Hair follicle dermal papilla cell (primary cell): Measurements from ENCODE around the gene STRN4. TPM values are rescaled to one million over a fixed set of nuclear protein-coding genes. Genes with fewer than 3 reads are reported as not detected.

ENCODE experiments used
- small RNA-seq: library from RNA; depleted of rRNA; stranded (forward); fragments of <200 nt; gene quantifications from one replicate; pipeline ENCODE3, GENCODE V24; 2012
- total RNA-seq: library from RNA; depleted of rRNA; stranded (reverse); fragments of >200 nt; gene quantifications from 2 replicates; pipeline ENCODE4 v1.2.3, GENCODE V29; 2012

Gene STRN4, protein sequence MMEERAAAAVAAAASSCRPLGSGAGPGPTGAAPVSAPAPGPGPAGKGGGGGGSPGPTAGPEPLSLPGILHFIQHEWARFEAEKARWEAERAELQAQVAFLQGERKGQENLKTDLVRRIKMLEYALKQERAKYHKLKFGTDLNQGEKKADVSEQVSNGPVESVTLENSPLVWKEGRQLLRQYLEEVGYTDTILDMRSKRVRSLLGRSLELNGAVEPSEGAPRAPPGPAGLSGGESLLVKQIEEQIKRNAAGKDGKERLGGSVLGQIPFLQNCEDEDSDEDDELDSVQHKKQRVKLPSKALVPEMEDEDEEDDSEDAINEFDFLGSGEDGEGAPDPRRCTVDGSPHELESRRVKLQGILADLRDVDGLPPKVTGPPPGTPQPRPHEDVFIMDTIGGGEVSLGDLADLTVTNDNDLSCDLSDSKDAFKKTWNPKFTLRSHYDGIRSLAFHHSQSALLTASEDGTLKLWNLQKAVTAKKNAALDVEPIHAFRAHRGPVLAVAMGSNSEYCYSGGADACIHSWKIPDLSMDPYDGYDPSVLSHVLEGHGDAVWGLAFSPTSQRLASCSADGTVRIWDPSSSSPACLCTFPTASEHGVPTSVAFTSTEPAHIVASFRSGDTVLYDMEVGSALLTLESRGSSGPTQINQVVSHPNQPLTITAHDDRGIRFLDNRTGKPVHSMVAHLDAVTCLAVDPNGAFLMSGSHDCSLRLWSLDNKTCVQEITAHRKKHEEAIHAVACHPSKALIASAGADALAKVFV
- total RNA-seq, result 83.5 and 94.1 TPM in 2 replicates

DNA sequence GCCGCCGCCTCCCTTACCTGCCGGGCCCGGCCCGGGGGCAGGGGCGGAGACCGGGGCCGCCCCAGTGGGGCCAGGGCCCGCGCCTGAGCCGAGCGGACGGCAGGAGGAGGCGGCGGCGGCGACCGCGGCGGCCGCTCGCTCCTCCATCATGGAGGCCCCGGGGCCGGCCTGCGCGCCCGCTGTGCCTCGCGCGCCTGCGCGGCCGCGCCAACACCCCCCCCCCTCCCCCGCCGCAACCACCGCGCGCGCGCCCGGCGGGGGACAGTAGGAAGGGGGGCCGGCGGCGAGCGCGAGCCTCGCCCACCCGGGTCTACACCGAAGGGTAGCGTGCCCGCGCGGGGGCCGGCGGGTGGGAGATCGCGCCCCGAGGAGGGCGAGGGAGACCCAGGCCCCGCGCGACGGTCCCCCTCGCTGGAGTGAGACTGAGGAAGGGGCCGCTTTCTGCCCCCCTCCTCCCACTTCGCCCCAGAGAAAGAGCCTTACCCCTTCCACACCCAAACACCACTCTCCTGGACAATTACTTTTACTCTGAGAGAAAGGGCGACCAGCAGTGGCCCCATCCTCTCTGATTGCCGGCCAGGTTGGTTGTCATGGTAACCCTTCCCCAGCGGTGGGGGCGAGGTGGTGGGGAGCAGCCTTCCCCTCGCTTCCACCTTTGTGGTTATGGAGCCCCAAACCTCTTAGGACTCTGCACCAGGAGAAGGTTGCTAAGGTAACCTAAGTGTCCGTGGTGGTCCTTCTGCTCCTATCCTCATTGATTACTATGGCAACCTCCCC, at the start of gene STRN4:
STRN4 (minus strand) TSS at position 170 of the 777 bp plus-strand sequence; CDS start at position 150, 20 bp downstream.

DNA sequence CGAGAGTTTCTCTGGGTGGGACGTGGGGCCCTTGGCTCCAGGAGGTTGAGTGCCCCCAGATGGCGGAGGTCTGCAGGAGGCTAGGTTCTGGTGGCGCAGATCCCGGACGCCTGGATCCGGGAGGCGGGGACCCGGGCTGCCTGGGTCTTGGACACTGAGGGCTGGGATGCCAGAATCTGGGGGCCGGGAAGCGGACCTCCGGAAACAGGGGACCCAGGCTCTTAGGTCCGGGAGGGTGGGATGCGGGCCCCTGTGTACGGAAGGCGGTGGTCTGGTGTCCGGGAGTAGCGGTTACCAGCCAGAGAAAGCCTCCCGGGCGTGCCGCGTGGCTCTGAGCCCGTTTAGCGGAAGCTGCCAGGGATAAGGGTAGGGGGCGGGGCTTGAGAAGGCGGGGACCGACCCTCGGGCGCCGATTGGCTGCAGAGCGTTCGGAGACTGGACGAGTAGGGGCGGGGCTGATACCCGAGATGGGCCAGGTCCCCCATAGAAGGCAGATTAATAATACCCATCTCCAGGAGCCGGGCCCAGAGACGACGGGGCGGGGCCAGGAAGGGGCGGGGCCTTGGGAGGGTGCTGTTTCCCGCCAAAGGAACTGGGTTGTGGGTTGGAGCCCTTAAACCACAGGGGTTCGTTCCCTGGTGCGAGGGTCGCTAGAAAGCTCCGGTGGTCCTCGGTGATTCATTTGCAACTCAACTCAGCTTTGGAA, 42.2 kb upstream of the STRN4 start, which contains the start of gene SLC1A5:
SLC1A5 (minus strand) TSS at position 333 of the 706 bp plus-strand sequence. CDS start 629 bp downstream, outside the sequence.

DNA sequence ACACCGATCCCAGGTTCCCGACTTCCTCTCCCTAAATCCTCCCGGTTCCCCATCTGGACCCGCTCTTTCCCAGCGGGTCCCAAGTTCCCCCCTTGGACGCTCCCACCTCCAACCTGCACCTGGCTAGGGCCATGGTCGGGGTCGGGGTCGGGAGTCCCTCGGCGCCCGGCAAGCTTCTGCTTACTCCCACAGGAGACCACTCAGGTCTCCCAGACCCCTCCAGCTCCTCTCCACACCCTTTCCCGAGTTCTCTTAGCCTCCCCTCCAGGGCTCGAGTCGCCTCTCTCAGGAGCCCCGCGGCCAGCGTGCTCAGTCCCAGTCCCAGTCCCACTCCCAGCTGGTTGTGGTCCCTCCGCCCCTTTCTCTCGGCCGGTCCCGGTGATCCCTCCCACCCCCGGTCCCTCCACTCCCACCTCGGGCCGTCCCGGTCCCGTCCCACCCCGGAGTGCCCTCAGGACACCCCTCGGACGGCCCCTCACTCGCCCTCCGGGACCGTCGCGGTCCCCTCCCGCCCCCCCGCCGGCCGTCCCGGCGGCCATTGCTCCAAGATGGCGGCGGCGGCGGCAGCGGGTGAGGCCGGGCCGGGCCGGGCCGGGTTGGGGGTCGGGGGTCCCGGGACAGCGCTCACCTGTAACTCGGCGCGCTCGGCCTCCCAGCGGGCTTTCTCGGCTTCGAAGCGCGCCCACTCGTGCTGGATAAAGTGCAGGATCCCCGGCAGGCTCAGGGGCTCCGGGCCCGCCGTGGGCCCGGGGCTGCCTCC, 549 bp downstream of the STRN4 start, which contains the start of gene FKRP:
FKRP (plus strand) TSS at position 537 of the 760 bp plus-strand sequence. CDS start 9,394 bp downstream, outside the sequence.

DNA sequence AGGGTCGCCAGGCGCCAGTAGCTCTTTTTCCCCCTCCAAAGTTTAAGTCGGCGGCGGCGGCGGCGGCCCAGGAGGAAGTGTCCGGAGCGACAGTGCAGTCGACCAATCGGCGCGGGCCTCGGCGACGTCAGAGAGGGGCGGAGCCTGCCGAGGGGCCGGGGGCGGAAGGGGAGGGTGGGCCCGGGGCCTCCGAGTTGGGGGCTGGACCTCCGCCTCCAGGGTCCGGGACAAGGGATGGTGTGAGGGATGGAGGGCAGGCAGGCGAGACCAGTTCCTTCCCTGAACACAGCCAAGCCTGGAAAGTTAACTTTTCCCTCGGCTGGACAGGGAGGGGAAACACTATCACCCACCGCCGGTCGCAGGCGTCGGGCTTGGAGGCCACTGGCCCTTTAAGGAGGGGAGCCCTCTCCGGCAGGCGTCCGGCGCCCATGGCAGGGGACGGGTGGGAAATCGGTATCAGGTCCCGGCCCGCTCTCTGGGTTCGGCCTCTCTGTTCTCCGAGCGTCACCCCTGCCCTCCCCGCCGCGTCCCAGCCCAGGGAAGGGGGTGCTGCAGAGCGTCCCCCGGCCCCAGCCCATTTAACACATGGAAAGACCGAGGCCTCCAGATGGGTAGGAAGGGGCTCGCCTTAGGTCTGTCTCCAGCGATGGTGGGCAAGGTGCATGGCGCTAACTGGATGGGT, 29.1 kb downstream of the STRN4 start, which contains the start of gene PRKD2:
PRKD2 (minus strand) TSS at position 81 of the 682 bp plus-strand sequence. CDS start 744 bp downstream, outside the sequence.

Small RNA genes within 50 kb of the gene (small RNA-seq; reads per million reads assigned to genes)
- gene MIR320E (not detected), gene RF00019 (not detected), gene RN7SL364P (not detected)

Other genes starting within 250 kb of the STRN4 start
- gene CALM3, start 145.1 kb downstream of the STRN4 start, total RNA-seq, result 195 and 218 TPM in 2 replicates
- gene PTGIR, start 121.4 kb downstream of the STRN4 start, total RNA-seq, result 6.7 and 11.8 TPM in 2 replicates
- gene GNG8, start 110.2 kb downstream of the STRN4 start, total RNA-seq, result not detected in 2 replicates
- 9.7 and 10.7 TPM in 2 replicates for gene DACT3, start 85.3 kb downstream of the STRN4 start, total RNA-seq
- gene PRKD2, start 29.3 kb downstream of the STRN4 start, total RNA-seq, result 12.2 and 12.6 TPM in 2 replicates
- 29.5 TPM in 2 replicates for gene FKRP, start 393 bp downstream of the STRN4 start, total RNA-seq
- gene SLC1A5, start 42.1 kb upstream of the STRN4 start, total RNA-seq, result 250 and 297 TPM in 2 replicates
- gene AP2S1, start 104.4 kb upstream of the STRN4 start, total RNA-seq, result 79.3 and 93.9 TPM in 2 replicates
- gene ARHGAP35, start 114.5 kb upstream of the STRN4 start, total RNA-seq, result 59.6 and 66.0 TPM in 2 replicates